ENCODE results near the gene ARVCF. TPM values are rescaled to one million over a fixed set of nuclear protein-coding genes. Genes with fewer than 3 reads are reported as not detected.

ARVCF gene
- total and polyA plus RNA-seq, 9 of the 15 experiments (the other 6 are each of a cell fraction or from before 2014, with no cell fraction given): 0.03 to 97.4 (median 15.6) TPM

DNA sequence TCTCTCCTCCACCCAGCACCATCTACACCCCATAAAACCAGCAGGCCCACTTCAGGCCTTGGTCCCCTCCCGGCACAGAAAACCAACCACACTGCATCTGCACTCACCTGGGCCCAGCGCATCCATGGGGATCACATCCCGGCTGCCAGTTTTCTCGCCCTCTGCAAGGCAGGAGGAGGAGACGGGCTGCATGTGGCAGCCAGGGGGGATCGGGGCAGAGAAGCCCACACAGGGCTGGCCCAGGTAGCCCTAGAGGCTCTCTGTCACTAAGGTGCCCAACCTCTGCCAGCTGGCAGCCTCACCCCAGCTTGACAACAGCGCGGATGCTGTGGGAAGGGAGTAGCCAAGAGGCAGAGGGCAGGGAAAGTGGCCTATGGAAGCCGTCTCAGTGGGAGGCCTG, 44.4 kb downstream of the ARVCF start (continued):
- TF ChIP-seq TSHZ1 (CRISPR knock-in tag; IDR thresholded peaks at IDR 0.05): no peak
- TF ChIP-seq ID3 (CRISPR knock-in tag; IDR thresholded peaks at IDR 0.05): no peak
- peak; percentile 47; the same call in 1 of the 2 replicates for TF ChIP-seq ID3 (tag; IDR thresholded peaks at IDR 0.05)
- TF ChIP-seq ZNF778 (CRISPR knock-in tag; IDR thresholded peaks at IDR 0.05): no peak
- TF ChIP-seq NUFIP1 (IDR thresholded peaks at IDR 0.05; ENCODE audit: partially characterized antibody): no peak
- no peak for TF ChIP-seq MTA2 (IDR thresholded peaks at IDR 0.05; ENCODE audit: low read depth)
- TF ChIP-seq ELF4 (CRISPR knock-in tag; IDR thresholded peaks at IDR 0.05): no peak
- no peak for TF ChIP-seq FOXJ3 (CRISPR knock-in tag; IDR thresholded peaks at IDR 0.05)
- TF ChIP-seq TAF15 (IDR thresholded peaks at IDR 0.05; ENCODE audit: low read depth, low read length): peak; percentile 66; the same call in 1 of the 2 replicates
- no peak for TF ChIP-seq ZNF609 (CRISPR knock-in tag; IDR thresholded peaks at IDR 0.05; ENCODE audit: borderline replicate concordance)
- peak; percentile 29; the same call in 1 of the 2 replicates for TF ChIP-seq RFX7 (CRISPR knock-in tag; IDR thresholded peaks at IDR 0.05)
- no peak for TF ChIP-seq JUND (IDR thresholded peaks at IDR 0.05; ENCODE audit: borderline replicate concordance, low read depth, low read length)
- no peak for TF ChIP-seq JUND (tag; IDR thresholded peaks at IDR 0.05; ENCODE audit: borderline replicate concordance, low read depth, low read length)

All from K562 (cell line).